GM13977 (cell line): ENCODE data around the gene ADAMTS6.

Experiments used
- DNase-seq: peaks from one replicate; pipeline ENCODE4 v3.0.0; 2012; ENCODE audit warnings: low spot score
- CTCF ChIP-seq: IDR thresholded peaks from 2 replicates; pipeline ENCODE4 v1.5.1; 2012; ENCODE audit warnings: mild to moderate bottlenecking, control low read depth; ENCODE audit not compliant: insufficient read depth; ENCODE audit errors: extremely low read depth, missing control alignments
- in situ Hi-C: fragments of 300-500 bp; cut with MboI; formaldehyde crosslinking; loops from one replicate; pipeline ENCODE4 v1.12.0; 2022; ENCODE audit warnings: low sequenced_read_pairs, low pct_unique_long_range_greater_than_20kb, mixed read lengths, inconsistent platforms; ENCODE audit not compliant: unreplicated experiment

Gene ADAMTS6

GRCh38 chr5:65307931-65308330, 173.8 kb downstream of the ADAMTS6 start:
- in situ Hi-C loops: no loop called here
- TF ChIP-seq CTCF: no peak
- DNase-seq: no peak

- in situ Hi-C loops: no loop called here
- DNase-seq: no peak
- no peak for TF ChIP-seq CTCF
Measured at GRCh38 chr5:65307088-65307487, 174.6 kb downstream of the ADAMTS6 start.

GRCh38 chr5:65305913-65306312, 175.8 kb downstream of the ADAMTS6 start:
- TF ChIP-seq CTCF: no peak
- in situ Hi-C loops: no loop called here
- no peak for DNase-seq

GRCh38 chr5:65299861-65300260, 181.9 kb downstream of the ADAMTS6 start:
- in situ Hi-C loops: no loop called here
- no peak for TF ChIP-seq CTCF
- DNase-seq: no peak

- TF ChIP-seq CTCF: no peak
- no peak for DNase-seq
- in situ Hi-C loops: no loop called here
Measured at GRCh38 chr5:65296067-65296466, 185.7 kb downstream of the ADAMTS6 start.

- TF ChIP-seq CTCF: no peak
- no peak for DNase-seq
Measured at GRCh38 chr5:65292196-65292595, 189.5 kb downstream of the ADAMTS6 start.

GRCh38 chr5:65290677-65291076, 191.0 kb downstream of the ADAMTS6 start:
- TF ChIP-seq CTCF: no peak
- no peak for DNase-seq
- in situ Hi-C loops: no loop called here

More at GRCh38 chr5:65292196-65292595, 189.5 kb downstream of the ADAMTS6 start:
- in situ Hi-C loops: no loop called here
